NT2/D1 (cell line): ENCODE results near the gene CFAP91.

Source experiments
- DNase-seq: peaks from one replicate; pipeline ENCODE4 v3.0.0-alpha.2; 2011; ENCODE audit warnings: low read depth, low spot score
- H3K27me3 ChIP-seq: 2 replicates; pipeline ENCODE4 v1.6.0; 2011; ENCODE audit warnings: mild to moderate bottlenecking; ENCODE audit not compliant: insufficient read length, insufficient read depth
- H3K36me3 ChIP-seq: 2 replicates; pipeline ENCODE4 v1.6.1; 2011; ENCODE audit warnings: mild to moderate bottlenecking, low read length, mixed read lengths; ENCODE audit not compliant: insufficient read depth, insufficient read length
- H3K4me1 ChIP-seq: 2 replicates; pipeline ENCODE4 v1.5.1; 2011; ENCODE audit not compliant: insufficient read depth, insufficient read length
- H3K4me3 ChIP-seq: 2 replicates; pipeline ENCODE4 v1.5.1; 2011; ENCODE audit warnings: low read depth; ENCODE audit not compliant: insufficient read length
- H3K9ac ChIP-seq: 2 replicates; pipeline ENCODE4 v1.6.0; 2011; ENCODE audit warnings: low read depth; ENCODE audit not compliant: insufficient read length
- H3K9me3 ChIP-seq: 2 replicates; pipeline ENCODE4 v1.5.1; 2011; ENCODE audit warnings: mild to moderate bottlenecking, low read length; ENCODE audit not compliant: insufficient read depth
- SUZ12 ChIP-seq: IDR thresholded peaks from 2 replicates; pipeline ENCODE4 v1.6.1; 2011; ENCODE audit not compliant: insufficient read length, insufficient read depth; ENCODE audit errors: extremely low read depth
- YY1 ChIP-seq: IDR thresholded peaks from 2 replicates; pipeline ENCODE4 v1.6.1; 2011; ENCODE audit not compliant: insufficient read length, insufficient read depth
- ZNF274 ChIP-seq: IDR thresholded peaks from 2 replicates; pipeline ENCODE4 v1.6.1; 2011; ENCODE audit warnings: mild to moderate bottlenecking, low read depth, low read length

Gene CFAP91

GRCh38 chr3:119702530-119703527 lies at the start of gene CFAP91:
CFAP91 (plus strand) TSS chr3:119703022; CDS start chr3:119703099, 77 bp downstream.
- no peak within 1 kb of the TSS for H3K9ac ChIP-seq
- H3K4me1 ChIP-seq = peaks cover 4% of the 10 kb centered on the region
- H3K4me3 ChIP-seq = no peak within 1 kb of the TSS
- H3K9me3 ChIP-seq = peaks cover 12% of the 10 kb centered on the region; the same call in 1 of the 2 replicates
- no peak for TF ChIP-seq YY1
- no peak for TF ChIP-seq SUZ12
- peak; percentile 89 for DNase-seq
- H3K36me3 ChIP-seq = no peaks in the 10 kb centered on the region
- H3K27me3 ChIP-seq = no peaks in the 10 kb centered on the region

GRCh38 chr3:119653876-119654275 lies 48.9 kb upstream of the CFAP91 start:
- no peaks in the 10 kb centered on the region for H3K4me1 ChIP-seq
- no peaks in the 10 kb centered on the region for H3K36me3 ChIP-seq
- H3K27me3 ChIP-seq = no peaks in the 10 kb centered on the region
- no peak overlapping the region for H3K4me3 ChIP-seq
- no peak for DNase-seq
- no peak overlapping the region for H3K9ac ChIP-seq
- no peaks in the 10 kb centered on the region for H3K9me3 ChIP-seq
- TF ChIP-seq SUZ12 (no peak), ZNF274 (no peak), YY1 (no peak)

GRCh38 chr3:119657887-119658702 lies 44.7 kb upstream of the CFAP91 start:
- Histone ChIP-seq H3K36me3 (no peaks in the 10 kb centered on the region), H3K27me3 (no peaks in the 10 kb centered on the region), H3K9me3 (no peaks in the 10 kb centered on the region), H3K4me3 (no peak overlapping the region), H3K9ac (no peak overlapping the region), H3K4me1 (no peaks in the 10 kb centered on the region)
- DNase-seq = no peak
- no peak for TF ChIP-seq SUZ12
- no peak for TF ChIP-seq ZNF274
- TF ChIP-seq YY1 = no peak

- no peak for DNase-seq
- Histone ChIP-seq H3K9me3 (no peaks in the 10 kb centered on the region), H3K4me3 (no peak overlapping the region), H3K4me1 (no peaks in the 10 kb centered on the region), H3K9ac (no peak overlapping the region), H3K36me3 (no peaks in the 10 kb centered on the region), H3K27me3 (no peaks in the 10 kb centered on the region)
- no peak for TF ChIP-seq SUZ12
- no peak for TF ChIP-seq YY1
- no peak for TF ChIP-seq ZNF274
These were observed 43.8 kb upstream of the CFAP91 start for GRCh38 chr3:119658994-119659393.

- no peak overlapping the region for H3K4me3 ChIP-seq
- TF ChIP-seq ZNF274 = no peak
- H3K9ac ChIP-seq = no peak overlapping the region
- no peaks in the 10 kb centered on the region for H3K4me1 ChIP-seq
- no peaks in the 10 kb centered on the region for H3K36me3 ChIP-seq
- no peaks in the 10 kb centered on the region for H3K9me3 ChIP-seq
- no peak for DNase-seq
- H3K27me3 ChIP-seq = no peaks in the 10 kb centered on the region
These were observed 43.1 kb upstream of the CFAP91 start for GRCh38 chr3:119659606-119660291.

- Histone ChIP-seq H3K9ac (no peak within 1 kb of the TSS), H3K36me3 (no peaks in the 10 kb centered on the region), H3K4me1 (no peaks in the 10 kb centered on the region), H3K27me3 (no peaks in the 10 kb centered on the region), H3K4me3 (no peak within 1 kb of the TSS), H3K9me3 (no peaks in the 10 kb centered on the region)
- TF ChIP-seq ZNF274 (no peak), YY1 (no peak), SUZ12 (no peak)
- DNase-seq = no peak
These were observed 42.1 kb upstream of the CFAP91 start, which contains the start of gene POPDC2 for GRCh38 chr3:119660474-119661440. POPDC2 (minus strand) TSS chr3:119660589; CDS start chr3:119660423, 166 bp downstream.
